Measurements from ENCODE around the gene CDH15.

Gene CDH15

GRCh38 chr16:89140981-89141883 lies 30.3 kb upstream of the CDH15 start:
- no peak for DNase-seq

GRCh38 chr16:89141884-89142267 lies 29.7 kb upstream of the CDH15 start:
- DNase-seq = no peak

GRCh38 chr16:89142474-89143195 lies 28.9 kb upstream of the CDH15 start:
- DNase-seq = no peak

GRCh38 chr16:89143201-89143741 lies 28.3 kb upstream of the CDH15 start:
- no peak for DNase-seq

- DNase-seq = no peak
Measured at GRCh38 chr16:89143911-89144675, 27.5 kb upstream of the CDH15 start.

- DNase-seq = no peak
Measured at GRCh38 chr16:89144681-89145080, 26.9 kb upstream of the CDH15 start.

- no peak for DNase-seq
Measured at GRCh38 chr16:89145406-89146161, 26.0 kb upstream of the CDH15 start.

- no peak for DNase-seq
Measured at GRCh38 chr16:89146211-89147005, 25.1 kb upstream of the CDH15 start.

GRCh38 chr16:89147085-89147817 lies 24.3 kb upstream of the CDH15 start:
- no peak for DNase-seq

GRCh38 chr16:89149386-89149785 lies 22.2 kb upstream of the CDH15 start:
- no peak for DNase-seq

- DNase-seq = no peak
Measured at GRCh38 chr16:89150090-89150835, 21.3 kb upstream of the CDH15 start.

- no peak for DNase-seq
Measured at GRCh38 chr16:89150981-89151380, 20.6 kb upstream of the CDH15 start.

GRCh38 chr16:89152831-89153700 lies 18.5 kb upstream of the CDH15 start:
- DNase-seq = no peak

- DNase-seq = no peak
Measured at GRCh38 chr16:89153848-89154271, 17.7 kb upstream of the CDH15 start.

GRCh38 chr16:89154390-89155183 lies 17.0 kb upstream of the CDH15 start:
- no peak for DNase-seq

- no peak for DNase-seq
Measured at GRCh38 chr16:89155184-89155679, 16.3 kb upstream of the CDH15 start.

GRCh38 chr16:89155851-89156739 lies 15.5 kb upstream of the CDH15 start:
- DNase-seq = no peak

Measured in NCI-H2081 (cell line).